NOMO-1 treated with DMSO at 0.1 percent for 48 hours (cell line): ENCODE results near the gene PDE6C.
A peak's percentile ranks its signal among the peaks of the same experiment; 100 is the strongest.
"Not testable (repeated sequence)": the region's sequence is repeated elsewhere in the genome, so short reads cannot be mapped to it uniquely, and the experiment has no call there.

Source experiments
- DNase-seq: peaks from one replicate; lab custom pipeline; 2025; ENCODE audit not compliant: unreplicated experiment; lab: John Stamatoyannopoulos, UW

The PDE6C gene

GRCh38 chr10:93629647-93630305, 17.4 kb downstream of the PDE6C start:
- DNase-seq = no peak

- DNase-seq = no peak
Observed at GRCh38 chr10:93630625-93631557, 18.6 kb downstream of the PDE6C start.

GRCh38 chr10:93639791-93640190, 27.5 kb downstream of the PDE6C start:
- DNase-seq = no peak

GRCh38 chr10:93652857-93653256, 40.5 kb downstream of the PDE6C start:
- no peak for DNase-seq

GRCh38 chr10:93654201-93654600, 41.9 kb downstream of the PDE6C start:
- no peak for DNase-seq

- no peak for DNase-seq
Observed at GRCh38 chr10:93656155-93656554, 43.8 kb downstream of the PDE6C start.

GRCh38 chr10:93657757-93658156, 45.4 kb downstream of the PDE6C start:
- DNase-seq = no peak

- DNase-seq = no peak
Observed at GRCh38 chr10:93666030-93666429, 53.7 kb downstream of the PDE6C start.

- no peak for DNase-seq
Observed at GRCh38 chr10:93667795-93668194, 55.5 kb downstream of the PDE6C start.

- DNase-seq = no peak
Observed at GRCh38 chr10:93670372-93670771, 58.0 kb downstream of the PDE6C start.

GRCh38 chr10:93671042-93671441, 58.7 kb downstream of the PDE6C start:
- no peak for DNase-seq

GRCh38 chr10:93672022-93672678, 59.8 kb downstream of the PDE6C start:
- DNase-seq = no peak

- no peak for DNase-seq
Observed at GRCh38 chr10:93672890-93673289, 60.6 kb downstream of the PDE6C start.

GRCh38 chr10:93673791-93674190, 61.5 kb downstream of the PDE6C start:
- DNase-seq = no peak

GRCh38 chr10:93678386-93678785, 66.0 kb downstream of the PDE6C start:
- DNase-seq = no peak

GRCh38 chr10:93678805-93679587, 66.7 kb downstream of the PDE6C start:
- DNase-seq = no peak

- peak; percentile 42 for DNase-seq
Observed at GRCh38 chr10:93680412-93681047, 68.2 kb downstream of the PDE6C start.

- DNase-seq = no peak
Observed at GRCh38 chr10:93687737-93688136, 75.4 kb downstream of the PDE6C start.

- no peak for DNase-seq
Observed at GRCh38 chr10:93695740-93696139, 83.4 kb downstream of the PDE6C start.

- not testable (repeated sequence) for DNase-seq
Observed at GRCh38 chr10:93696582-93696981, 84.2 kb downstream of the PDE6C start.
